Stimulated activated naive CD4-positive, alpha-beta T cell (primary cell): ENCODE results near the gene ECEL1.

Source experiments
- DNase-seq, 6 experiments: peaks; one replicate each; lab custom pipeline; 2025; lab: John Stamatoyannopoulos, UW

The ECEL1 gene

GRCh38 chr2:232483923-232484627 lies 3.6 kb downstream of the ECEL1 start:
- no peak for DNase-seq

- DNase-seq: no peak
Measured at GRCh38 chr2:232483311-232483922, 4.2 kb downstream of the ECEL1 start.

GRCh38 chr2:232482301-232483238 lies 5.1 kb downstream of the ECEL1 start:
- DNase-seq: no peak

GRCh38 chr2:232481322-232482140 lies 6.1 kb downstream of the ECEL1 start:
- DNase-seq: no peak

DNA sequence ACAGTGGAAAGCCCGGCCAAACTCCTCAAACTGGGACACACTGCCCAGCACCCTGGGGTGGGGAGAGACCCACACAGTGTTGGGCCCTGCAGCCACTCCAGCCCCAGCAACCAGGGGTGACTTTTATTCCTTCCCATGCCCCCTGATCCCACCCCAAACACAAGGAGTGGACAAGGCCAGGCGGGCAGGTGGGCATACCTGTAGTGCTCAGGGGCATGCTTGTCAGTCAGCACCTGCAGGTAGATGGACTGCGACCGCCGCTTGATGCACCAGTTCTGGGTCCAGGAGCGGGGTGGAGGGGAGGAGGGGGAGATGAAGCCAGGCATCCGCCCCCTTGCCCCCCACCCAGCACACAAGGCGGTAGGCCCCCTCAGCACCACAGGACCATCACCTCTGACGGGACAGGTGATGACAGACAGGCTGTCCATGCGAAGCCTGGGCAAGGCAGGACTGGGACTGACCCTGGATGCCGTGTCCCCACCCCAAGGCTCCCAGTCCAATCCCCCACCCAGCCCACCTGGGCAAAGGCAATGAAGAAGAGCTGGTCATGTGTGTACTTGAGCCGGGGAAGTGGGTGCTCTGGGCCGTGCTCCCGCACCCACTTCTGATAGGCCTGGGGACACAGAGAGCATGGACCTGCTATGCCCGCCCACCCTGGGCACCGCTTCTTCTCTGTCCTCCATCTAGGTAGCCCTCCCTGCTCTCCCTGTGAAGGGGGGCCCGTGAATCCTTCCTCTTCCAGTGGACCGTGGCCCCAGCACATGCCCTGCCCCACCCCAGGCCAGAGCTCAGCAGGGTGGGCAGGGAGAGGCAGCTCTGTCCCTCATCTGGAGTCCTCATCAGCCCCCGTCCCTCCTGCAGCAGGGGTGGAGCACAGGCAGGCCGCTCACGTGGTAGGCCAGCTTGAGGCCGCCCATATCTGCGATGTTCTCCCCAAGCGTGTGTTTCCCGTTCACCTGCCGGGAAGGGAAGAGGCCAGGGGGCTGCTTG lies 7.1 kb downstream of the ECEL1 start:
- no peak for DNase-seq

DNA sequence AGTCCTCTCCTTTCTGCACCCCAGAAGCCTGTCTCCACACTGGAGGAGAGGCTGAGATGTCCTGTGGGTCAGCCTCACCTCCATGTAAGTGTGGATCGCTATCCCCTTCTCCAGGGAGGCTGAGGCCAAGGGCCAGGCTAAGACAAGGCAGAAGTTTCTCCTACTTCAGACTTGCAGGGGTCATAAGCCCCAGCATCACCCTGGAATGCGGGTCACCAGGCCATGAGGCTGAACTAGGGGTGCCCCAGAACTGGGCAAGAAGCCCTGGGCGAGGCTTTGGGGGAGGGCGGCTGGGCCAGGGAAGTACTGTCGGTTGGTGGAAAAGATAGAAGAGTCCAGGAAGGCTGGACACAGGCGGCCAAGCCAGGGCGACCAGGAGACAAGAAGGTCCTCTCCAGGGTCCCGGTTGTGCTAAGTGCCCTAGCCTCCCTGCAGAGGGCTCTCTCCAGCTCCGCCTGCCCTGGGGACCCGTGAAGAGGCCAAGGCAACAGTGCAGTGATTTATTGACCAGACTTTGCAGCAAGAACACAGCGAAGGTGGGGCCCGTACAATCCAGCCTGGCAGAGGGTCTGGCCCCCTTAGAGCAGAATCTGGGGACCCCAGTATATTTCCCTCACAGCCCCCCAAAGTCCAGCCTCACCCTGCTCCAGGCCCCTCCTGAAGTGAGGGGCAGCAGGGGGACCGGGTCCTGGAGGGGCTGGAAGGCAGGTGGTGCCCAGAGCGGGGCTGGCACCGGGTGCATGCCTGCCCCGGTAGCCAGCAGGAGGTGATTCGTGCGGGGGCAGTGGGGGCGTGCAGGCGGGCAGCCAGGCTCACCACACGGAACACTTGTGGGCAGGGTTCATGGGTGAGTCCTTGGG lies 8.1 kb downstream of the ECEL1 start:
- DNase-seq: no peak

GRCh38 chr2:232478571-232479340 lies 8.9 kb downstream of the ECEL1 start:
- DNase-seq: no peak

- DNase-seq: no peak
Measured at GRCh38 chr2:232477751-232478510, 9.7 kb downstream of the ECEL1 start.

DNA sequence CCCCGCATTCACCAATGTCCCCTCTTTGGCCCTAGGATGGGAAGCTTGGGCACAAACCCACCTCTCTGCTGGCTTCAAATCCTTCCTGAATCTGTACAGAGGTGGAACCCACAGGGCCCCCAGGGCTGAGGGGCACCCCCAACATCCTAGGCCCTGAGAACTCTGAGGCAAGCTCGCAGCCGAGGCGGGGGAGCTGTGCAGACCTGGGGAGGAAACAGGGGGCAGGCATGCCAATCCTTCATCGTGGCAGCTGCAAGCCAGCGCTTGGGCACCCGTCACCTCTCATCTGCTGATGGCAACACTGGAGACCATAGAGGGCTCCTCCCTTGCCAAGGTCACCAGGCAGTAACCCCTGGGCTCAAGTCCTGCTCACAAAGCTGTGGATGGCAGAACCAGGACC lies 10.8 kb downstream of the ECEL1 start:
- no peak for DNase-seq

GRCh38 chr2:232476045-232476444 lies 11.6 kb downstream of the ECEL1 start:
- no peak for DNase-seq

- no peak for DNase-seq
Measured at GRCh38 chr2:232473467-232473890, 14.2 kb downstream of the ECEL1 start.

DNA sequence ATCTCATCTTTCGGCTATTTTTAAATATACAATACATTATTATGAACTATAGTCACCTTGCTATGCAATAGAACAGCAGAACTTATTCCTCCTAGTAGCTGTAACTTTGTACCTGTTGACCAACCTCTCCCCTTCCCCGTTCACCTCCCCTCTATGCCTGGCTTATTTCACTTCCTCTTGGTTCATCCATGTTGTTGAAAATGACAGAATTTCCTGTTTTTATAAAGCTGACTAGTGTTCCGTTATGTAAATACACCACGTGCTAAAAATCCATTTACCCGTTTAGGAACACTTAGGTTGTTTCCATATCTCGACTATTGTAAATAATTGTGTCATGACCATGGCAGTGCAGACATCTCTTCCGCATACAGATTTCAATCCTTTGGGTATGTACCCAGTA lies 21.4 kb downstream of the ECEL1 start:
- no peak for DNase-seq

DNA sequence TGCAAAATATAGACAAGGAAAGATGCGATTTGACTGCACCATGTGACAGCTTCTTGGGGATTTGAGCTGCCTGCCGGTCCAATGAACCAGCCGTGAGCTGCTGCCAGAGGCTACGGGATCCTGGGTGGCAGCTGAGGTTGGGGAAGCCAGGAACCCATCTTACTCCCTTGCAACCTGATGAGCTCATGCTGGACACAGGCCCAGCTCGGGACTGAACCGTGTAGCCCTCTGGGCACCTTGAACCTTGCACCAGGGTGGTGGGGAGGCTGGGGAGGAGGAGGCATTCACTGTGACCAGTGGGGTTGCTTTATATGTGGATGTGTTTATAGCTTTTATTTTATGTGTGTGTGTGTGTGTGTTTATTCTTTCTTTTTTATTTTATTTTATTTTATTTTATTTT lies 22.6 kb downstream of the ECEL1 start:
- no peak for DNase-seq

GRCh38 chr2:232464544-232464885 lies 23.1 kb downstream of the ECEL1 start:
- no peak for DNase-seq

- DNase-seq: no peak
Measured at GRCh38 chr2:232463701-232464543, 23.7 kb downstream of the ECEL1 start.

DNA sequence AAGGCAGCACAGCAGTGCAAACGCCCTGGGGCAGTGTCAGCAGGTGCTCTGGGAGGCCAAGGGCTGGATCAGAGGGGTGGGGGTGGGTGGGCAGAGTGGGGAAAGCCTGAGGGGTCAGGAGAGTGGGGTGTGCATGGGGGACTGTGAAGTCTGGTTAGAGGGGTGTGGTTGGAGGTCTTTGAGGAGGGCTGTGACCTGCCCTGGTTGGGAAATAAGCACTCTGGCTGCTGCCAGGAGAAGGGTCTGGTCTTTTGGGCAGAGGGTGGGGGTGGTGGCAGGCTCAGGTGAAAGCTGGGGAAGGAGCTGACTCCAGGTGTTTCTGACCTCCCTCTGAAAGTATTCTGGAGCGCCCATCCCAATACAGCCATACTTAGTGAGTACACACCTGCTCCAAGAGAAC lies 27.5 kb downstream of the ECEL1 start:
- no peak for DNase-seq

GRCh38 chr2:232459419-232460035 lies 28.1 kb downstream of the ECEL1 start:
- DNase-seq: no peak
